SK-N-SH (cell line): Measurements from ENCODE around the gene CYP27C1. TPM values are rescaled to one million over a fixed set of nuclear protein-coding genes. Genes with fewer than 3 reads are reported as not detected.
A peak's percentile ranks its signal among the peaks of the same experiment; 100 is the strongest.

Source experiments
- CTCF ChIA-PET: fragments of 300-600, 350-600 bp; formaldehyde crosslinking; extraction: SDS; loops from one replicate; lab custom pipeline; 2021; lab: Yijun Ruan, JAX
- POLR2A ChIA-PET: fragments of 350-600 bp; sonication (Branson Sonifier 250); formaldehyde crosslinking; extraction: SDS; loops from one replicate; lab custom pipeline; 2020; ENCODE audit warnings: antibody characterized with exemption, inconsistent platforms; lab: Yijun Ruan, JAX
- DNase-seq: peaks from one replicate; pipeline ENCODE4 v3.0.0; 2012
- H2AFZ ChIP-seq: fragments of 200-600 bp; sonication (generic); 2 replicates; pipeline ENCODE4 v1.8.1; 2016; ENCODE audit warnings: antibody characterized with exemption, mild to moderate bottlenecking, low read depth
- H3F3A ChIP-seq: fragments of 200-600 bp; sonication (generic); replicated peaks from 2 replicates; pipeline ENCODE3; 2016; ENCODE audit warnings: antibody characterized with exemption, mild to moderate bottlenecking; ENCODE audit not compliant: insufficient read depth
- H3K27ac ChIP-seq, 2 experiments: fragments of 200-500 bp in 1 of 2; fragments of 200-600 bp in 1 of 2; sonication (Bioruptor generic) in 1 of 2; sonication (generic), shearing (Covaris generic) in 1 of 2; 2 replicates each; pipeline versions ENCODE4 v1.5.1 to v1.6.1; 2014 to 2016; ENCODE audit warnings: low read depth in 2 of 2, inconsistent platforms in 1 of 2, low read length in 1 of 2, mild to moderate bottlenecking in 1 of 2, mixed read lengths in 1 of 2
- H3K27me3 ChIP-seq: fragments of 200-600 bp; sonication (generic), shearing (Covaris generic); 2 replicates; pipeline ENCODE4 v1.6.1; 2016; ENCODE audit warnings: mixed run types; ENCODE audit not compliant: insufficient read depth
- H3K36me3 ChIP-seq, 2 experiments: fragments of 200-500 bp in 1 of 2; fragments of 200-600 bp in 1 of 2; sonication (Bioruptor generic) in 1 of 2; sonication (generic) in 1 of 2; replicated peaks in 1 of 2; 2 replicates each; pipeline versions ENCODE3 to v1.5.1; 2014 to 2016; ENCODE audit warnings: low read length in 1 of 2, mild to moderate bottlenecking in 1 of 2; ENCODE audit not compliant: insufficient read depth in 2 of 2, control insufficient read depth in 1 of 2
- H3K4me1 ChIP-seq, 2 experiments: fragments of 200-500 bp in 1 of 2; fragments of 200-600 bp in 1 of 2; sonication (Bioruptor generic) in 1 of 2; sonication (generic), shearing (Covaris generic) in 1 of 2; 2 replicates each; pipeline versions ENCODE4 v1.5.1 to v1.6.1; 2014 to 2016; ENCODE audit warnings: low read depth in 1 of 2, low read length in 1 of 2, mixed run types in 1 of 2; ENCODE audit not compliant: insufficient read depth in 2 of 2, control insufficient read depth in 1 of 2
- H3K4me2 ChIP-seq: fragments of 200-600 bp; sonication (generic), shearing (Covaris generic); 2 replicates; pipeline ENCODE4 v1.6.1; 2017; ENCODE audit warnings: mixed run types
- H3K4me3 ChIP-seq, 2 experiments: fragments of 200-500 bp in 1 of 2; fragments of 200-600 bp in 1 of 2; sonication (Bioruptor generic) in 1 of 2; sonication (generic), shearing (Covaris generic) in 1 of 2; 2 replicates each; pipeline versions ENCODE4 v1.5.1 to v1.8.1; 2014 to 2016; ENCODE audit warnings: low read depth in 2 of 2, inconsistent platforms in 1 of 2, low read length in 1 of 2, mild to moderate bottlenecking in 1 of 2, mixed read lengths in 1 of 2, moderate library complexity in 1 of 2
- H3K79me2 ChIP-seq: fragments of 200-600 bp; sonication (generic); 2 replicates; pipeline ENCODE4 v1.8.1; 2017; ENCODE audit warnings: mild to moderate bottlenecking; ENCODE audit not compliant: insufficient read depth
- H3K9ac ChIP-seq: fragments of 200-600 bp; sonication (generic); 2 replicates; pipeline ENCODE4 v1.6.1; 2017; ENCODE audit warnings: mixed run types
- H3K9me2 ChIP-seq: fragments of 200-600 bp; sonication (generic); 2 replicates; pipeline ENCODE4 v1.6.1; 2017; ENCODE audit warnings: mixed run types
- H3K9me3 ChIP-seq: fragments of 200-600 bp; sonication (generic); 2 replicates; pipeline ENCODE4 v1.6.1; 2017; ENCODE audit warnings: mixed run types, mild to moderate bottlenecking, moderate library complexity
- H4K20me1 ChIP-seq: fragments of 200-600 bp; sonication (generic); 2 replicates; pipeline ENCODE4 v1.6.1; 2017; ENCODE audit warnings: mild to moderate bottlenecking, mixed run types; ENCODE audit not compliant: insufficient read depth
- CHD2 ChIP-seq: fragments of 150-350 bp; IDR thresholded peaks from 2 replicates; pipeline ENCODE4 v1.6.1; 2018; ENCODE audit warnings: low read length; ENCODE audit not compliant: partially characterized antibody
- EZH2phosphoT487 ChIP-seq: fragments of 200-600 bp; sonication (generic); IDR thresholded peaks from 2 replicates; pipeline ENCODE4 v1.6.1; 2017; ENCODE audit warnings: low read depth, mixed run types, mild to moderate bottlenecking, antibody characterized with exemption, moderate library complexity, borderline replicate concordance
- FOXM1 ChIP-seq: IDR thresholded peaks from 2 replicates; pipeline ENCODE4 v1.4.0; 2012; ENCODE audit warnings: low read depth, mild to moderate bottlenecking
- JUND ChIP-seq: IDR thresholded peaks from 2 replicates; pipeline ENCODE4 v1.4.0; 2012
- MEF2A ChIP-seq: IDR thresholded peaks from 2 replicates; pipeline ENCODE4 v1.4.0; 2012; ENCODE audit warnings: low read depth, borderline replicate concordance
- MXI1 ChIP-seq: IDR thresholded peaks from 2 replicates; pipeline ENCODE4 v1.6.1; 2012; ENCODE audit warnings: mild to moderate bottlenecking, low read depth, low read length, improper control_type of control experiment
- NFIC ChIP-seq: IDR thresholded peaks from 2 replicates; pipeline ENCODE4 v1.4.0; 2012; ENCODE audit warnings: borderline replicate concordance
- RAD21 ChIP-seq: IDR thresholded peaks from 2 replicates; pipeline ENCODE4 v1.6.1; 2012; ENCODE audit warnings: mild to moderate bottlenecking, low read length
- RCOR1 ChIP-seq: fragments of 150-350 bp; IDR thresholded peaks from 2 replicates; pipeline ENCODE4 v1.6.1; 2017; ENCODE audit warnings: antibody characterized with exemption, low read length
- TCF12 ChIP-seq: IDR thresholded peaks from 2 replicates; pipeline ENCODE4 v1.4.0; 2012
- TEAD4 ChIP-seq: IDR thresholded peaks from 2 replicates; pipeline ENCODE4 v1.4.0; 2012; ENCODE audit warnings: mild to moderate bottlenecking, borderline replicate concordance; ENCODE audit not compliant: insufficient read depth
- WGBS: methylation state at CpG from one replicate; pipeline ENCODE4 v1.1.6; 2017; ENCODE audit warnings: low lambda C conversion rate; 5-methylcytosine and 5-hydroxymethylcytosine counted together
- polyA plus RNA-seq, 3 experiments: library from polyadenylated mRNA; depleted of rRNA; stranded (reverse); fragments of >200 nt; gene quantifications; 2 replicates each; pipeline ENCODE4 v1.2.3, GENCODE V29; 2012
- TF ChIP-seq, protein P1 (sequence below): IDR thresholded peaks from 2 replicates; pipeline ENCODE4; 2012
- TF ChIP-seq, protein P2 (sequence below): fragments of 150-350 bp; IDR thresholded peaks from 2 replicates; pipeline ENCODE4 v1.6.1; 2016; ENCODE audit warnings: mild to moderate bottlenecking, low read depth, low read length
- TF ChIP-seq, protein P3 (sequence below): fragments of 200-600 bp; sonication (generic); IDR thresholded peaks from 2 replicates; pipeline ENCODE4 v1.6.1; 2017; ENCODE audit warnings: antibody characterized with exemption, mild to moderate bottlenecking, moderate library complexity
- TF ChIP-seq, protein P4 (sequence below): fragments of 150-350 bp; IDR thresholded peaks from 2 replicates; pipeline ENCODE4 v1.6.1; 2017; ENCODE audit warnings: antibody characterized with exemption, low read length, low read depth, borderline replicate concordance
- TF ChIP-seq, protein P5 (sequence below): IDR thresholded peaks from 2 replicates; pipeline ENCODE4 v1.4.0; 2012; ENCODE audit warnings: low read depth

CYP27C1 gene
- polyA plus RNA-seq, 1 of the 3 experiments (the other 2 are of a cell fraction), result not detected

DNA sequence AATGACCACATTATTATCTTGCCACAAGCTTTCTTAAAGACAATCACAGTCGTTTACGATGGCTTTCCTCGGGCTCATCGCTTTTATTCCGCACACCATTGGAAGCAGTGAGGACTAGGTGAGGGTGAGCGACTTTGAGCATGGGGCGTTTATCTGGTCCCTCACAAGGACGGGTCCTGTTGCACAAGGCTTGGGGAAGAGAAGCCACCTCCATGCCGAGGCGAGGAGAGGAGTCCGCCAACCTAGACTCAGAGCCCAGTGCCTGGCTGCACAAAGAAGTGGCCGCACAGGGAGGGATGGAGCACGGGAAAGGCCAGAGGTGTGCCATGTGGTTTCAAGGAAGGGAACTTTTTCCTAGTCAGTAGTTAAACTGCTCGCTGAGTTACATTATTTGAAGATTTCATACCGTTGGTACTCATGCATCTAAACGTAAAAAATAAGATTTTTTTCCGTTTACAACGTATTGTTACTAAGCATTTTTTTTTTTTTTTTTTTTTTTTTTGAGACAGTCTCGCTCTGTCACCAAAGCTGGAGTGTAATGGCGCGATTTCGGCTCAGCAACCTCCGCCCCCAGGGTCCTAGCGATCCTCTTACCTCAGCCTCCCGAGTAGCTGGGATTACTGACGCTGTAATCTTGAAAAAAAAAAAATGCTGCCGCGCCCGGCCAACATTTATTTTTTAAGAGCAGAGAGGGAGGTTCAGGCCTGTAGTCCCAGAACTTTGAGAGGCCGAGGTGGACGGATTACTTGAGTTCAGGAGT is 849 bp upstream of the CYP27C1 start:
- no peaks in the 10 kb centered on the region for H3F3A ChIP-seq
- WGBS, result 92% methylated on average over 31 of the region's 31 CpGs
- no peaks in the 10 kb centered on the region for H3K9me3 ChIP-seq
- CTCF ChIA-PET, result interaction anchor here (1.1 kb wide), 1 partner anchor 24 kb away, joined by 4 read pairs; no protein-coding TSS in a partner anchor
- peaks cover 22% of the 10 kb centered on the region for H3K27me3 ChIP-seq
- H3K36me3 ChIP-seq, result no peaks in the 10 kb centered on the region
- POLR2A ChIA-PET, result interaction anchor here (0.6 kb wide), 1 partner anchor 1244 kb away, joined by 3 read pairs; no protein-coding TSS in a partner anchor
- TF ChIP-seq, protein P1, sequence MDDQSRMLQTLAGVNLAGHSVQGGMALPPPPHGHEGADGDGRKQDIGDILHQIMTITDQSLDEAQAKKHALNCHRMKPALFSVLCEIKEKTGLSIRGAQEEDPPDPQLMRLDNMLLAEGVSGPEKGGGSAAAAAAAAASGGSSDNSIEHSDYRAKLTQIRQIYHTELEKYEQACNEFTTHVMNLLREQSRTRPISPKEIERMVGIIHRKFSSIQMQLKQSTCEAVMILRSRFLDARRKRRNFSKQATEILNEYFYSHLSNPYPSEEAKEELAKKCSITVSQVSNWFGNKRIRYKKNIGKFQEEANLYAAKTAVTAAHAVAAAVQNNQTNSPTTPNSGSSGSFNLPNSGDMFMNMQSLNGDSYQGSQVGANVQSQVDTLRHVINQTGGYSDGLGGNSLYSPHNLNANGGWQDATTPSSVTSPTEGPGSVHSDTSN, result no peak
- TF ChIP-seq JUND (no peak), RCOR1 (no peak), RAD21 (no peak), TCF12 (no peak), NFIC (no peak)
- TF ChIP-seq, protein P2, sequence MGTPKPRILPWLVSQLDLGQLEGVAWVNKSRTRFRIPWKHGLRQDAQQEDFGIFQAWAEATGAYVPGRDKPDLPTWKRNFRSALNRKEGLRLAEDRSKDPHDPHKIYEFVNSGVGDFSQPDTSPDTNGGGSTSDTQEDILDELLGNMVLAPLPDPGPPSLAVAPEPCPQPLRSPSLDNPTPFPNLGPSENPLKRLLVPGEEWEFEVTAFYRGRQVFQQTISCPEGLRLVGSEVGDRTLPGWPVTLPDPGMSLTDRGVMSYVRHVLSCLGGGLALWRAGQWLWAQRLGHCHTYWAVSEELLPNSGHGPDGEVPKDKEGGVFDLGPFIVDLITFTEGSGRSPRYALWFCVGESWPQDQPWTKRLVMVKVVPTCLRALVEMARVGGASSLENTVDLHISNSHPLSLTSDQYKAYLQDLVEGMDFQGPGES, result no peak
- TF ChIP-seq, protein P3, sequence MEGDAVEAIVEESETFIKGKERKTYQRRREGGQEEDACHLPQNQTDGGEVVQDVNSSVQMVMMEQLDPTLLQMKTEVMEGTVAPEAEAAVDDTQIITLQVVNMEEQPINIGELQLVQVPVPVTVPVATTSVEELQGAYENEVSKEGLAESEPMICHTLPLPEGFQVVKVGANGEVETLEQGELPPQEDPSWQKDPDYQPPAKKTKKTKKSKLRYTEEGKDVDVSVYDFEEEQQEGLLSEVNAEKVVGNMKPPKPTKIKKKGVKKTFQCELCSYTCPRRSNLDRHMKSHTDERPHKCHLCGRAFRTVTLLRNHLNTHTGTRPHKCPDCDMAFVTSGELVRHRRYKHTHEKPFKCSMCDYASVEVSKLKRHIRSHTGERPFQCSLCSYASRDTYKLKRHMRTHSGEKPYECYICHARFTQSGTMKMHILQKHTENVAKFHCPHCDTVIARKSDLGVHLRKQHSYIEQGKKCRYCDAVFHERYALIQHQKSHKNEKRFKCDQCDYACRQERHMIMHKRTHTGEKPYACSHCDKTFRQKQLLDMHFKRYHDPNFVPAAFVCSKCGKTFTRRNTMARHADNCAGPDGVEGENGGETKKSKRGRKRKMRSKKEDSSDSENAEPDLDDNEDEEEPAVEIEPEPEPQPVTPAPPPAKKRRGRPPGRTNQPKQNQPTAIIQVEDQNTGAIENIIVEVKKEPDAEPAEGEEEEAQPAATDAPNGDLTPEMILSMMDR, result no peak
- TF ChIP-seq, all 33 proteins: peak for 0
- DNase-seq, result no peak
- Histone ChIP-seq H3K27ac (no peak overlapping the region), H3K9ac (no peak overlapping the region), H3K4me3 (no peak overlapping the region), H4K20me1 (no peaks in the 10 kb centered on the region), H2AFZ (no peak overlapping the region), H3K4me2 (no peak overlapping the region), H3K4me1 (peaks cover 0 to 4% of the 10 kb centered on the region in 2 experiments; a peak in 1 of 4 replicates), H3K79me2 (no peaks in the 10 kb centered on the region), H3K9me2 (no peaks in the 10 kb centered on the region)

DNA sequence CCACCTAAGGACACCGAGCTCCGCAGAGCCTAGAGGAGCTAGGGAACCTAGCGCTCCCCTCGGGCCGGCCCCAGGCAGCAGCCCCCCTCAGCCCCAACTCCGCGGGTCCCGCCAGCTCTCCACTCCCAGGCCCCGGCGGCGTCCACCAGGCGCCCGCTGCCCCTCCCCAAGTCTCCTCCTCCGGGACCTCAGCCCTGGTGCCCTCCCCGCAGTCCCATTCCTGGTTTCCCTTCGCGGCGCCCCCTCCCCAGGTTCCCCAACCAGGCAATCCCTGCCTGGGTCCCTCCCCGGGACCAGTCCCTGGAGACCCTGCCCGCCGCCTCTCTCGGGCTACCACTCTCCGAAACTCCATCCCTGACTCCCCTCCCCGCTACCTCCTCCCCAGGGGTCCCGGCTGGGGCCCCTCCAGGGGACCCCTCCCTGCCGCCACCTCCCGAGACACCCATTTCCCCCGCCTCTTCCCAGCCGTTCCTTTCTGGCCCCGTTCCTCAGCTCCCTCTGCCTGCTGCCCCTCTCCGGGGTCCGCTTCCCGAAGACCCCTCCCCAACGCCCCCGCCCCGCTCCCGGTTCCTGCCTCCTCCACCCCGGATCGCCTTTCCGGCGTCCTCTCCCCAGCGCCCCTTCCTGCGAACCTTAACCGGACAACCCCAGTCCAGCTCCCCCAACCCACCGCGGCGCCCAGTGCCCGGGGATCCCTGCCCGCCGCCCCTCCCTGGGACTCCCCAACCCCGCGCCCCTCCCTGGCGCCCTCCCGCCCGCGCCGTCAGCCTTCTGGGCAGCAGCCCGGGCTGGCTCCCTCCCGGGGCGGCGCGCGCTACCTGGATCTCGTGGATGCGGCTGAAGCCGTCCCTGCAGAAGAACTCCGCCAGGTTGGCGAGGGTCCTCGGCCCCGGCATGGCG is 678 bp downstream of the CYP27C1 start:
- Histone ChIP-seq H3K27me3 (peaks cover 22% of the 10 kb centered on the region), H3K4me3 (peak overlapping the region; percentile 50 to 57), H3K9me2 (no peaks in the 10 kb centered on the region), H3F3A (no peaks in the 10 kb centered on the region), H3K4me2 (peak overlapping the region; percentile 84), H3K9ac (no peak overlapping the region), H3K79me2 (no peaks in the 10 kb centered on the region), H3K27ac (no peak overlapping the region), H2AFZ (peak overlapping the region; percentile 56; the same call in 1 of the 2 replicates), H3K9me3 (no peaks in the 10 kb centered on the region), H4K20me1 (no peaks in the 10 kb centered on the region), H3K36me3 (no peaks in the 10 kb centered on the region), H3K4me1 (peaks cover 0 to 4% of the 10 kb centered on the region in 2 experiments; a peak in 1 of 4 replicates)
- TF ChIP-seq TCF12 (no peak), TEAD4 (no peak), FOXM1 (no peak), MEF2A (no peak), EZH2phosphoT487 (no peak), MXI1 (no peak), CHD2 (no peak)
- TF ChIP-seq, protein P4, sequence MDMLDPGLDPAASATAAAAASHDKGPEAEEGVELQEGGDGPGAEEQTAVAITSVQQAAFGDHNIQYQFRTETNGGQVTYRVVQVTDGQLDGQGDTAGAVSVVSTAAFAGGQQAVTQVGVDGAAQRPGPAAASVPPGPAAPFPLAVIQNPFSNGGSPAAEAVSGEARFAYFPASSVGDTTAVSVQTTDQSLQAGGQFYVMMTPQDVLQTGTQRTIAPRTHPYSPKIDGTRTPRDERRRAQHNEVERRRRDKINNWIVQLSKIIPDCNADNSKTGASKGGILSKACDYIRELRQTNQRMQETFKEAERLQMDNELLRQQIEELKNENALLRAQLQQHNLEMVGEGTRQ, result no peak
- TF ChIP-seq, protein P2, result no peak
- TF ChIP-seq, protein P5, sequence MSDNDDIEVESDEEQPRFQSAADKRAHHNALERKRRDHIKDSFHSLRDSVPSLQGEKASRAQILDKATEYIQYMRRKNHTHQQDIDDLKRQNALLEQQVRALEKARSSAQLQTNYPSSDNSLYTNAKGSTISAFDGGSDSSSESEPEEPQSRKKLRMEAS, result no peak
- CTCF ChIA-PET, result interaction anchor here (0.8 to 1.1 kb wide), 2 partner anchors 22 to 105 kb away, joined by 3 to 4 read pairs; no protein-coding TSS in a partner anchor
- POLR2A ChIA-PET, result no interaction called here
- 2% methylated on average over 40 of the region's 71 CpGs for WGBS
- DNase-seq, result peak; percentile 82
